Measurements from ENCODE around the gene CAPN5. TPM values are rescaled to one million over a fixed set of nuclear protein-coding genes. Genes with fewer than 3 reads are reported as not detected.

CAPN5 gene
- total RNA-seq, 1 donor from 2014 or later, result 29.7 TPM

DNA sequence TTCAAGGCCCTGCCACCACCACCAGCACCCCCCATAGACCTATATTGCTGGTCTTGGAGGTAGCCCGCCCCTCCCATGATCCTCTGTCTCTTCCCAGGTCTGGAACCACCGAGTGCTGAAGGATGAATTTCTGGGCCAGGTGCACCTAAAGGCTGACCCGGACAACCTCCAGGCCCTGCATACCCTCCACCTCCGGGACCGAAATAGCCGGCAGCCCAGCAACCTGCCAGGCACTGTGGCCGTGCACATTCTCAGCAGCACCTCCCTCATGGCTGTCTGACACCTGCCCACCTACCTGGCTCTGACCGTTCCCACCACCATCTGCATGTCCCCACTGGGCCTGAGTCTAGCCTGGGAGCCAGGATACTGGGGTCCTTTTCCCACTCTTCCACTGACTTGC lies 56.8 kb downstream of the CAPN5 start:
- TF ChIP-seq, protein P1, sequence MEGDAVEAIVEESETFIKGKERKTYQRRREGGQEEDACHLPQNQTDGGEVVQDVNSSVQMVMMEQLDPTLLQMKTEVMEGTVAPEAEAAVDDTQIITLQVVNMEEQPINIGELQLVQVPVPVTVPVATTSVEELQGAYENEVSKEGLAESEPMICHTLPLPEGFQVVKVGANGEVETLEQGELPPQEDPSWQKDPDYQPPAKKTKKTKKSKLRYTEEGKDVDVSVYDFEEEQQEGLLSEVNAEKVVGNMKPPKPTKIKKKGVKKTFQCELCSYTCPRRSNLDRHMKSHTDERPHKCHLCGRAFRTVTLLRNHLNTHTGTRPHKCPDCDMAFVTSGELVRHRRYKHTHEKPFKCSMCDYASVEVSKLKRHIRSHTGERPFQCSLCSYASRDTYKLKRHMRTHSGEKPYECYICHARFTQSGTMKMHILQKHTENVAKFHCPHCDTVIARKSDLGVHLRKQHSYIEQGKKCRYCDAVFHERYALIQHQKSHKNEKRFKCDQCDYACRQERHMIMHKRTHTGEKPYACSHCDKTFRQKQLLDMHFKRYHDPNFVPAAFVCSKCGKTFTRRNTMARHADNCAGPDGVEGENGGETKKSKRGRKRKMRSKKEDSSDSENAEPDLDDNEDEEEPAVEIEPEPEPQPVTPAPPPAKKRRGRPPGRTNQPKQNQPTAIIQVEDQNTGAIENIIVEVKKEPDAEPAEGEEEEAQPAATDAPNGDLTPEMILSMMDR (IDR thresholded peaks at IDR 0.05; ENCODE audit: unreplicated experiment), result no peak
- no peak for DNase-seq (ENCODE audit: low spot score)

GRCh38 chr11:77124041-77124440 lies 57.3 kb downstream of the CAPN5 start:
- no peak for DNase-seq (ENCODE audit: low spot score)
- Mint-ChIP-seq H3K27ac (ENCODE audit: unreplicated experiment) (peak overlapping the region; percentile 4), H3K4me3 (ENCODE audit: unreplicated experiment) (no peak overlapping the region), H3K9me3 (ENCODE audit: unreplicated experiment) (no peaks in the 10 kb centered on the region), H3K27me3 (ENCODE audit: unreplicated experiment) (peaks cover 6% of the 10 kb centered on the region), H3K36me3 (ENCODE audit: low read depth, unreplicated experiment) (peaks cover 16% of the 10 kb centered on the region), H3K4me1 (ENCODE audit: unreplicated experiment) (peaks cover 8% of the 10 kb centered on the region)
- TF ChIP-seq, protein P1 (IDR thresholded peaks at IDR 0.05; ENCODE audit: unreplicated experiment), result no peak

More for the DNA sequence above, 56.8 kb downstream of the CAPN5 start:
- Mint-ChIP-seq H3K27me3 (ENCODE audit: unreplicated experiment) (peaks cover 7% of the 10 kb centered on the region), H3K36me3 (ENCODE audit: low read depth, unreplicated experiment) (peaks cover 16% of the 10 kb centered on the region), H3K4me1 (ENCODE audit: unreplicated experiment) (peaks cover 8% of the 10 kb centered on the region), H3K4me3 (ENCODE audit: unreplicated experiment) (no peak overlapping the region), H3K27ac (ENCODE audit: unreplicated experiment) (no peak overlapping the region), H3K9me3 (ENCODE audit: unreplicated experiment) (no peaks in the 10 kb centered on the region)

DNA sequence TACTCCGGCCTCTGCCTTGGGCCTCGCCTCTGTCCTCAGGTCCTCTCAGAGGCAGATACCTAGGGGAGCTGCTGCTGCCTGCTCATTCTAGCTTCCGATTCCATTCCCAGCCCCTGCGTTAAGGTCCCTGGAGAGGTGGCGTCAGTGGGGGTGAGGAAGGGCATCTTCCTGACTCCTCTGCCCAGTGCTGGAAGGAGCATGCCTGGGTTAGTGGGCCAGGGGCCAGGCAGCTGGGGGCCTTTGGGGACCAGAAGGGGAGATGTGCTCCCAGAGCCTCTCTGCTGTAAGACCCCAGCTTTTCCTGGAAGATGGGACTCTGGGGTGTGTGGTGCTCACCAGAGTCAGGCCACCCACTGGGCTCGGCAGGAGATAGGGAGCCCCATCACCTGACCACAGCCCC lies 57.7 kb downstream of the CAPN5 start:
- H3K36me3 Mint-ChIP-seq (ENCODE audit: low read depth, unreplicated experiment), result peaks cover 16% of the 10 kb centered on the region

GRCh38 chr11:77125191-77125590 lies 58.4 kb downstream of the CAPN5 start:
- H3K9me3 Mint-ChIP-seq (ENCODE audit: unreplicated experiment), result no peaks in the 10 kb centered on the region
- no peak overlapping the region for H3K27ac Mint-ChIP-seq (ENCODE audit: unreplicated experiment)
- no peak overlapping the region for H3K4me3 Mint-ChIP-seq (ENCODE audit: unreplicated experiment)

More for the DNA sequence above, 57.7 kb downstream of the CAPN5 start:
- Mint-ChIP-seq H3K27me3 (ENCODE audit: unreplicated experiment) (peaks cover 6% of the 10 kb centered on the region), H3K4me3 (ENCODE audit: unreplicated experiment) (no peak overlapping the region), H3K9me3 (ENCODE audit: unreplicated experiment) (no peaks in the 10 kb centered on the region), H3K27ac (ENCODE audit: unreplicated experiment) (peak overlapping the region; percentile 4), H3K4me1 (ENCODE audit: unreplicated experiment) (peaks cover 9% of the 10 kb centered on the region)
- no peak for DNase-seq (ENCODE audit: low spot score)
- TF ChIP-seq, protein P1 (IDR thresholded peaks at IDR 0.05; ENCODE audit: unreplicated experiment), result no peak

DNA sequence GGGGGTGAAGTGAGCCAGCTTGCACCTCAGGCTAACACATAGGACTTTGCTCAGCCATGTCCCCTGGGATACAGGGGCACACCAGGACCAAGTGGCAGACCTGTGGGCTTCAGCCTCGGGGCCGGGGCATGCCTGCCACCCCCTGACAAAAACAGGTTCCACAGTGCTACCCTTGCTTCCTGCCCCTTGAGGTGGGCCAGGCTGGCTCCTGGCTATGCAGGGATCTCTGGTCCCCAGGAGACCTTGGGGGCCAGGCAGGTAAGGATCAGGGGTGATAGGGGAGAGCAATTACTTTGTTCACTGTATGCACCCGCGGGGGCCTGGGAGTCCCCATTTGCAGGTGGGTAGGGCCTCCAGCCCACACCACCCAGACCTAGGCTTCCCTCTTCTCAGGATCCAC lies 58.9 kb downstream of the CAPN5 start:
- H3K36me3 Mint-ChIP-seq (ENCODE audit: low read depth, unreplicated experiment), result peaks cover 12% of the 10 kb centered on the region
- H3K27ac Mint-ChIP-seq (ENCODE audit: unreplicated experiment), result no peak overlapping the region
- TF ChIP-seq, protein P1 (IDR thresholded peaks at IDR 0.05; ENCODE audit: unreplicated experiment), result no peak
- H3K4me3 Mint-ChIP-seq (ENCODE audit: unreplicated experiment), result no peak overlapping the region
- peaks cover 11% of the 10 kb centered on the region for H3K4me1 Mint-ChIP-seq (ENCODE audit: unreplicated experiment)
- H3K9me3 Mint-ChIP-seq (ENCODE audit: unreplicated experiment), result no peaks in the 10 kb centered on the region
- peaks cover 6% of the 10 kb centered on the region for H3K27me3 Mint-ChIP-seq (ENCODE audit: unreplicated experiment)
- no peak for DNase-seq (ENCODE audit: low spot score)

More at GRCh38 chr11:77125191-77125590, 58.4 kb downstream of the CAPN5 start:
- H3K27me3 Mint-ChIP-seq (ENCODE audit: unreplicated experiment), result peaks cover 6% of the 10 kb centered on the region
- peaks cover 11% of the 10 kb centered on the region for H3K4me1 Mint-ChIP-seq (ENCODE audit: unreplicated experiment)
- H3K36me3 Mint-ChIP-seq (ENCODE audit: low read depth, unreplicated experiment), result peaks cover 15% of the 10 kb centered on the region
- DNase-seq (ENCODE audit: low spot score), result no peak
- TF ChIP-seq, protein P1 (IDR thresholded peaks at IDR 0.05; ENCODE audit: unreplicated experiment), result no peak
